Neural crest cell (in vitro differentiated cells): ENCODE results near the gene CYFIP2. TPM values are rescaled to one million over a fixed set of nuclear protein-coding genes. Genes with fewer than 3 reads are reported as not detected.
A peak's percentile ranks its signal among the peaks of the same experiment; 100 is the strongest.

Experiments used
- DNase-seq: peaks from one replicate; pipeline ENCODE4 v3.0.0; 2021; ENCODE audit warnings: low read depth, mixed read lengths, low spot score
- H3K27ac Mint-ChIP-seq: one replicate; pipeline ENCODE4 v1.8.0; 2021; ENCODE audit warnings: mild to moderate bottlenecking, mixed read lengths; ENCODE audit not compliant: unreplicated experiment
- H3K27me3 Mint-ChIP-seq: 2 replicates; pipeline ENCODE4 v1.8.0; 2021; ENCODE audit warnings: low read depth, mild to moderate bottlenecking, mixed read lengths
- H3K36me3 Mint-ChIP-seq: 2 replicates; pipeline ENCODE4 v1.8.0; 2021; ENCODE audit warnings: low read depth, mild to moderate bottlenecking, mixed read lengths
- H3K4me1 Mint-ChIP-seq: 2 replicates; pipeline ENCODE4 v1.8.0; 2021; ENCODE audit warnings: mixed read lengths
- H3K4me3 Mint-ChIP-seq: one replicate; pipeline ENCODE4 v1.8.0; 2021; ENCODE audit warnings: mild to moderate bottlenecking, mixed read lengths
- H3K9me3 Mint-ChIP-seq: 2 replicates; pipeline ENCODE4 v1.8.0; 2021; ENCODE audit warnings: mixed read lengths
- total RNA-seq: library from RNA; stranded (reverse); gene quantifications from 2 replicates; pipeline ENCODE4 v1.2.1, GENCODE V29; 2021
- TF ChIP-seq, protein P1 (sequence below): fragments of 200-600 bp; sonication (generic); conservative IDR thresholded peaks from 2 replicates; pipeline ENCODE4 v1.5.0; 2021; ENCODE audit warnings: antibody characterized with exemption, mild to moderate bottlenecking

Gene CYFIP2
- total RNA-seq, 1 donor from 2014 or later: 76.6 TPM

DNA sequence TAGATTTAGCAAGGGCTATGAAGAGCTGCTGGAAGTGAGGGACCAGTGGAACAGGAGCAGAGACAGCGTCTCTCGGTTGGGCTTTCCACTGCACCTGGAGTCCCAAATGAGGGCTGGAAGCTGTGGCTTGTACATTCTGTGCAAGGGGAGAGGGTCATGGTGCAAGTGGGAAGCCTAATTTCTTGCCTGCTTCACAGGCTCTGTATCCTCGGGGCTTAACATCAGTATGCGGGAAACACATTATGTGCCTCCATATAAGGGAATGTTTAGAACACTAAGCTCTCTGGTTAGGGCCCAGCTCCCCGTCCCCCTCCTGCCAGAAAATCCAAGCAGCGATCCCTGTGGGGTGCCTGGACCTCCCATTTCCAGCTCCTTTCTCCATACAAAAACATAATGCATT, 105.0 kb downstream of the CYFIP2 start:
- Mint-ChIP-seq H3K4me3 (no peak overlapping the region), H3K27me3 (no peaks in the 10 kb centered on the region), H3K4me1 (peaks cover 24% of the 10 kb centered on the region), H3K27ac (peak overlapping the region; percentile 93), H3K9me3 (no peaks in the 10 kb centered on the region), H3K36me3 (peaks cover 3% of the 10 kb centered on the region)
- no peak for DNase-seq
- TF ChIP-seq, protein P1, sequence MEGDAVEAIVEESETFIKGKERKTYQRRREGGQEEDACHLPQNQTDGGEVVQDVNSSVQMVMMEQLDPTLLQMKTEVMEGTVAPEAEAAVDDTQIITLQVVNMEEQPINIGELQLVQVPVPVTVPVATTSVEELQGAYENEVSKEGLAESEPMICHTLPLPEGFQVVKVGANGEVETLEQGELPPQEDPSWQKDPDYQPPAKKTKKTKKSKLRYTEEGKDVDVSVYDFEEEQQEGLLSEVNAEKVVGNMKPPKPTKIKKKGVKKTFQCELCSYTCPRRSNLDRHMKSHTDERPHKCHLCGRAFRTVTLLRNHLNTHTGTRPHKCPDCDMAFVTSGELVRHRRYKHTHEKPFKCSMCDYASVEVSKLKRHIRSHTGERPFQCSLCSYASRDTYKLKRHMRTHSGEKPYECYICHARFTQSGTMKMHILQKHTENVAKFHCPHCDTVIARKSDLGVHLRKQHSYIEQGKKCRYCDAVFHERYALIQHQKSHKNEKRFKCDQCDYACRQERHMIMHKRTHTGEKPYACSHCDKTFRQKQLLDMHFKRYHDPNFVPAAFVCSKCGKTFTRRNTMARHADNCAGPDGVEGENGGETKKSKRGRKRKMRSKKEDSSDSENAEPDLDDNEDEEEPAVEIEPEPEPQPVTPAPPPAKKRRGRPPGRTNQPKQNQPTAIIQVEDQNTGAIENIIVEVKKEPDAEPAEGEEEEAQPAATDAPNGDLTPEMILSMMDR: no peak

DNA sequence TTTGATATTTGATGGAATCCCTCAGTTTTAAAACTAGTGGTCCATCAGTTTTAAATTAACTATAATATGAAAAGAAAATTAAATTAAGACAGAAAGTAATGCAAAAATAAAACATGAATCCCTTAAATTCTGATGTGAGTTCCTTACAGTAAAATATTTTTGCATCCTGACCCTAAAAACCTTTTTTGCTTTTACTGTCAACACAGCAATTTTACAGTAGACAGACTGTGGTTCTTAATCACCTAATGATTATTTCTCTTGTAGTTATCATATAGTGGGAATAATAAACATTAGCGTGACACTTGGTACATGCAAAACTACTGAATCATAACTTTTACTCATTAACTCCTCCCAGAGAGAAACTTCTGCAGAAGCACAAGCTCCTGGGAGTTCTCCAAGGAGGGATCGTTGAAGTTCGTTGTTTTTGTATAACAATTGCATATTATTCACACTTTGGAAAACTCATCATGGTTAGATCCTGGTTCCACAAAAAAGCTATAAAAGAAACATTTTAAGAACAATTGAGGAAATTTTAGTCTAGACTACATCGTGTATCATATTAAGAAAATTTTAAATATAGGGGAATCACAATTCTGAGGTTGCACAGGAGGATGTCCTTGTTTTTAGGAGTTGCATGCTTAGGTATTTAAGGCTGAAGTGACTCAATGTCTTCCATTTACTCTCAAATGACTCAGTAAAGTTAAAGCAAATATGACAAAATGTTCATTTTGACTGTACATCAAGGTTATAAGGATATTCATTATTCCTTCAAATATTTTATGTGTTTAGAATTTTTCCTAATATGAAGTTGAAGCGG, 105.9 kb downstream of the CYFIP2 start:
- Mint-ChIP-seq H3K36me3 (peaks cover 6% of the 10 kb centered on the region), H3K4me1 (peaks cover 20% of the 10 kb centered on the region), H3K4me3 (no peak overlapping the region), H3K27ac (no peak overlapping the region), H3K9me3 (no peaks in the 10 kb centered on the region), H3K27me3 (no peaks in the 10 kb centered on the region)
- no peak for DNase-seq
- TF ChIP-seq, protein P1: no peak

DNA sequence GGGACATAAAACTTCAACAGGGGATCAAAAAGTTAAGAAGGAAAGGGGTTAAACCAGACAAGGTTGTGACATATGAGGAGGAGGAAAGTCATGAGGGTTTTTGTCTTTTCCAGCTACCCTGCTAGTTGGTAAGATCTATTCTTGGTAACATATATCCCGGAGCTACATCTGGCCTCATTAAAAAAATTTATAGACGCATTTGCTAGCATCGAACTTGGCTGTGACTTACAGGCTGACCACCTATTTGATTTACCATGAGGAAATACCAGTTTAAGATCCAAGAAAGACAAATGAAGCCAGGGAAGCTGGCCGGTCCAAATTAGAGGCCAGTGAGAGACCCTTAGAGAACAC, 106.5 kb downstream of the CYFIP2 start:
- H3K4me1 Mint-ChIP-seq: peaks cover 14% of the 10 kb centered on the region
- no peaks in the 10 kb centered on the region for H3K9me3 Mint-ChIP-seq
- TF ChIP-seq, protein P1: no peak
- H3K4me3 Mint-ChIP-seq: no peak overlapping the region
- peak overlapping the region; percentile 21 for H3K27ac Mint-ChIP-seq
- no peak for DNase-seq
- peaks cover 12% of the 10 kb centered on the region for H3K36me3 Mint-ChIP-seq
- H3K27me3 Mint-ChIP-seq: no peaks in the 10 kb centered on the region

DNA sequence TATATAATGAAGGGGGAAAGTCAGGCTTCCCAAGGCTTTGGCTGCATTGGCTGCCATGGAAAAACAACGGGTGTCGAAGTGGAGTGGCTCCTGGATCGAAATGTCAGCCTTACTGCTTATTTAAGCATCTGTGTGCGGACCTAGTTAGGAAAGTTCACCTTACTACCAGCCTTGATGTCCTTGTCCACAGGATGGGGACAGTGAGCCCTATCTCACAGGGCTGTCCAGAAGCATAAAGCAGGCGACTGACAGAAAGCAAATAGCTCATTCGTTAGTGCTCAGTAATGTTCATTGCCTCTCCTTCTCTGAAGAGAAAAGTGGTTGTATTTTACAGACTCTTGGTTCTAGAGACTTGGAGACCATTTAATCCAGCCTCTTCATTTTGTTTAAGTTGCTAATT, 112.6 kb downstream of the CYFIP2 start:
- Mint-ChIP-seq H3K4me3 (no peak overlapping the region), H3K36me3 (peaks cover 15% of the 10 kb centered on the region), H3K27me3 (no peaks in the 10 kb centered on the region), H3K27ac (no peak overlapping the region), H3K4me1 (no peaks in the 10 kb centered on the region), H3K9me3 (no peaks in the 10 kb centered on the region)
- no peak for DNase-seq
- TF ChIP-seq, protein P1: no peak

DNA sequence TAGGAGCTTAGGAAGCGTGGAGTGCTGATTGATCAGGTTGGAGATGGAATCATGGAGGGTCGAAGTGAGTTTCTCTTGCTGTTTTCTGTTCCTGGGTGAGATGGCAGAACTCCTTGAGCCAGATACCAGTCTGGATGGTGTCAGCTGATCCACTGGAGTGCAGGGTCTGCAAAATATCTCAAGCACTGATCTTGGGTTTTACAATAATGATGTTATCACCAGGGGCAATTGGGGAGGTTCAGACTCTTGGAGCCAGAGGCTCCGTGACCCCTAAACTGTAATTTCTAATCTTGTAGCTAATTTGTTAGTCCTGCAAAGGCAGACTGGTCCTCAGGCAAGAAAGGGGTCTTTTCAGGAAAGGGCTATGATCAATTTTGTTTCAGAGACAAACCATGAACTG, 114.1 kb downstream of the CYFIP2 start:
- peaks cover 7% of the 10 kb centered on the region for H3K4me1 Mint-ChIP-seq
- H3K36me3 Mint-ChIP-seq: peaks cover 20% of the 10 kb centered on the region
- no peak overlapping the region for H3K4me3 Mint-ChIP-seq
- H3K27me3 Mint-ChIP-seq: no peaks in the 10 kb centered on the region
- H3K27ac Mint-ChIP-seq: no peak overlapping the region
- TF ChIP-seq, protein P1: no peak
- DNase-seq: no peak
- no peaks in the 10 kb centered on the region for H3K9me3 Mint-ChIP-seq
